Loucy (cell line): ENCODE results near the gene NRXN3.

Source experiments
- H2AFZ ChIP-seq: fragments of 200-600 bp; sonication (generic); 2 replicates; pipeline ENCODE4 v1.6.0; 2016; ENCODE audit warnings: antibody characterized with exemption, mild to moderate bottlenecking, low read length, moderate library complexity
- H3F3A ChIP-seq: fragments of 200-600 bp; 2 replicates; pipeline ENCODE4 v1.6.0; 2016; ENCODE audit warnings: antibody characterized with exemption, low read depth, mild to moderate bottlenecking
- H3K27me3 ChIP-seq: fragments of 200-600 bp; sonication (generic); 2 replicates; pipeline ENCODE4 v1.6.1; 2014; ENCODE audit warnings: low read length, mild to moderate bottlenecking; ENCODE audit not compliant: insufficient read depth, poor library complexity, severe bottlenecking
- H3K36me3 ChIP-seq: fragments of 200-600 bp; sonication (generic); 2 replicates; pipeline ENCODE4 v1.6.1; 2016; ENCODE audit warnings: low read length; ENCODE audit not compliant: insufficient read depth
- H3K4me1 ChIP-seq: fragments of 200-600 bp; sonication (generic); 2 replicates; pipeline ENCODE4 v1.5.1; 2014; ENCODE audit warnings: low read length, mild to moderate bottlenecking; ENCODE audit not compliant: insufficient read depth, poor library complexity, severe bottlenecking
- H3K4me2 ChIP-seq: fragments of 200-600 bp; sonication (generic); 2 replicates; pipeline ENCODE4 v1.6.0; 2014; ENCODE audit warnings: antibody characterized with exemption, low read length, low read depth, mild to moderate bottlenecking; ENCODE audit not compliant: poor library complexity, severe bottlenecking
- H3K4me3 ChIP-seq: fragments of 200-600 bp; sonication (generic); 2 replicates; pipeline ENCODE4 v1.5.1; 2014; ENCODE audit warnings: low read length, mild to moderate bottlenecking, mixed read lengths; ENCODE audit not compliant: poor library complexity, severe bottlenecking
- H3K79me2 ChIP-seq: fragments of 200-600 bp; sonication (generic); 2 replicates; pipeline ENCODE4 v1.6.1; 2014; ENCODE audit warnings: low read length; ENCODE audit not compliant: insufficient read depth
- H3K9ac ChIP-seq: fragments of 200-600 bp; sonication (generic); 2 replicates; pipeline ENCODE4 v1.6.0; 2014; ENCODE audit warnings: mild to moderate bottlenecking, low read depth, low read length, moderate library complexity; ENCODE audit not compliant: poor library complexity, severe bottlenecking
- H3K9me2 ChIP-seq: fragments of 200-600 bp; sonication (generic); replicated peaks from 2 replicates; pipeline ENCODE4 v1.6.1; 2016; ENCODE audit warnings: low read depth, low read length, mixed read lengths
- H3K9me3 ChIP-seq: fragments of 200-600 bp; sonication (generic); 2 replicates; pipeline ENCODE4 v1.6.1; 2014; ENCODE audit warnings: mild to moderate bottlenecking, antibody characterized with exemption, low read length, low read depth; ENCODE audit not compliant: insufficient read depth
- H4K20me1 ChIP-seq: fragments of 200-600 bp; sonication (generic); 2 replicates; pipeline ENCODE4 v1.6.0; 2014; ENCODE audit warnings: antibody characterized with exemption, low read length, mild to moderate bottlenecking; ENCODE audit not compliant: insufficient read depth, poor library complexity, severe bottlenecking
- EZH2phosphoT487 ChIP-seq: fragments of 200-600 bp; IDR thresholded peaks from 2 replicates; pipeline ENCODE4 v1.6.1; 2018; ENCODE audit warnings: antibody characterized with exemption, mild to moderate bottlenecking, moderate library complexity, borderline replicate concordance
- TF ChIP-seq, protein P1 (sequence below): fragments of 200-600 bp; sonication (generic); conservative IDR thresholded peaks from 2 replicates; pipeline ENCODE4 v1.5.1; 2014; ENCODE audit warnings: mild to moderate bottlenecking, antibody characterized with exemption, low read length

NRXN3 gene

DNA sequence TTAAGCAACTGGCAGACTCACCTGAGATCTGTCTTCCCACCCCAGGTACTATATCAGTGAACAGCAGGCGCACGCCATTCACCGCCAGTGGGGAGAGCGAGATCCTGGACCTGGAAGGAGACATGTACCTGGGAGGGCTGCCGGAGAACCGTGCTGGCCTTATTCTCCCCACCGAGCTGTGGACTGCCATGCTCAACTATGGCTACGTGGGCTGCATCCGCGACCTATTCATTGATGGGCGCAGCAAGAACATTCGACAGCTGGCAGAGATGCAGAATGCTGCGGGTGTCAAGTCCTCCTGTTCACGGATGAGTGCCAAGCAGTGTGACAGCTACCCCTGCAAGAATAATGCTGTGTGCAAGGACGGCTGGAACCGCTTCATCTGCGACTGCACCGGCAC is 544.5 kb downstream of the NRXN3 start:
- no peaks in the 10 kb centered on the region for H3K4me1 ChIP-seq

DNA sequence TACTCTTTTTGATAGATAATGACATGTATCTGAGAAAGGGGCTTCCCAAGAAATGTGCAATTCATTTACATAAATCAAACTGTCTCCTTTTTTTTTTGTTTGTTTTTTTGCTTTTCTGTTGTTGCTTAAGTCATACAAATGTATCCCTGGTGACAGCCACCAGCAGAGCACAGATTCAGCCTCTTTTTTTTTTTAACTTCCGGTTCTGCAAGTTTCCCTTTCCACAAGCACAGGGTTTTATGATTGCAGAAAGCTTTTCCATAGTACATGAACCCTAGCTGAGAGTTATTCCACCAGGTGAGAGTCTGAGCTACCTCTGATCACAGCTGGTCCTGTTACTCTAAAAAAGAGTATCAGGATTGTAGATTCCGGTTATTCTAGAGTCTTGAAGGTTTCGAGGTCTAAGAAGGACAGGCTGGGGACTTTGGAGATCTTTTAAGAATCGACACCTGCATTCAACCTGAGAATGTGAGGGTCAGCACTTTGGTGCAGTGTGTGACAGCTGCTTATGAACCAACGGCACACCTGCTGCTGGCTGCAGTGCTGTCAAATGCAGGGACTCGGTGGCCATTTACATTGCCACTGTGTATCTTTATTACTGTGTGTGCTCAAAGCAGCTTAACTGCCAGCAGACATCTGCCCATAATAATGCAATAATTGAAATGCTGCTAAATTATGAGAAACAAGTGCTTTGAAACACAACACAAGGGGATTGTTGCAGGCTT is 551.7 kb downstream of the NRXN3 start:
- Histone ChIP-seq H4K20me1 (no peaks in the 10 kb centered on the region), H3K9me3 (no peaks in the 10 kb centered on the region), H3K4me2 (no peak overlapping the region), H3K9me2 (no peaks in the 10 kb centered on the region), H2AFZ (no peak overlapping the region), H3K36me3 (no peaks in the 10 kb centered on the region), H3K9ac (no peak overlapping the region), H3K4me3 (no peak overlapping the region), H3K4me1 (no peaks in the 10 kb centered on the region), H3F3A (no peaks in the 10 kb centered on the region), H3K27me3 (no peaks in the 10 kb centered on the region), H3K79me2 (no peaks in the 10 kb centered on the region)
- TF ChIP-seq, protein P1, sequence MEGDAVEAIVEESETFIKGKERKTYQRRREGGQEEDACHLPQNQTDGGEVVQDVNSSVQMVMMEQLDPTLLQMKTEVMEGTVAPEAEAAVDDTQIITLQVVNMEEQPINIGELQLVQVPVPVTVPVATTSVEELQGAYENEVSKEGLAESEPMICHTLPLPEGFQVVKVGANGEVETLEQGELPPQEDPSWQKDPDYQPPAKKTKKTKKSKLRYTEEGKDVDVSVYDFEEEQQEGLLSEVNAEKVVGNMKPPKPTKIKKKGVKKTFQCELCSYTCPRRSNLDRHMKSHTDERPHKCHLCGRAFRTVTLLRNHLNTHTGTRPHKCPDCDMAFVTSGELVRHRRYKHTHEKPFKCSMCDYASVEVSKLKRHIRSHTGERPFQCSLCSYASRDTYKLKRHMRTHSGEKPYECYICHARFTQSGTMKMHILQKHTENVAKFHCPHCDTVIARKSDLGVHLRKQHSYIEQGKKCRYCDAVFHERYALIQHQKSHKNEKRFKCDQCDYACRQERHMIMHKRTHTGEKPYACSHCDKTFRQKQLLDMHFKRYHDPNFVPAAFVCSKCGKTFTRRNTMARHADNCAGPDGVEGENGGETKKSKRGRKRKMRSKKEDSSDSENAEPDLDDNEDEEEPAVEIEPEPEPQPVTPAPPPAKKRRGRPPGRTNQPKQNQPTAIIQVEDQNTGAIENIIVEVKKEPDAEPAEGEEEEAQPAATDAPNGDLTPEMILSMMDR = no peak
- TF ChIP-seq EZH2phosphoT487 = no peak

More for the DNA sequence above, 544.5 kb downstream of the NRXN3 start:
- Histone ChIP-seq H3K4me2 (no peak overlapping the region), H3F3A (no peaks in the 10 kb centered on the region), H4K20me1 (no peaks in the 10 kb centered on the region), H3K9me3 (no peaks in the 10 kb centered on the region), H3K4me3 (no peak overlapping the region), H3K27me3 (no peaks in the 10 kb centered on the region), H3K79me2 (no peaks in the 10 kb centered on the region), H2AFZ (no peak overlapping the region), H3K9ac (no peak overlapping the region), H3K9me2 (no peaks in the 10 kb centered on the region), H3K36me3 (no peaks in the 10 kb centered on the region)
- TF ChIP-seq, protein P1 = no peak
- no peak for TF ChIP-seq EZH2phosphoT487

DNA sequence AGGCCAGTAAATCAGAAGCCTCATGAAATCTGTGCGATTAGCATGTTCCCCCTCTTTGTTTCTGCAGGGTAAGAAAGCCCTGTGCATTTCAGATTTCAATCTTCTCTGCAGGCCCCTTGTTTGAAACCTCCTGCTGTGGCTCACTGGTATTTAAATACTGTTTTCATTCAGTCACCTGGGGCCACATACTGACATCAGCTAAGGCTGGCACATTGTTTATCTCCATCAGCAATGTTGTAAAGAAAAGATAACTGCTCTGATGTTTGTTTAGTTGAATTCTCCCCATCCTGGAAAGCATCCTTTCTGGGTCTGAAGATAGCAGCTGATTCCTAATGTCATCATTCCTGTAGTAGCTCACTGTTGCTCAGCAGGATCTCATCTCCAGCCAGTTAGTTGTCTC is 554.9 kb downstream of the NRXN3 start:
- Histone ChIP-seq H3K9ac (no peak overlapping the region), H3K9me3 (no peaks in the 10 kb centered on the region), H3K4me3 (no peak overlapping the region), H3K4me1 (no peaks in the 10 kb centered on the region), H3K4me2 (no peak overlapping the region), H3K36me3 (no peaks in the 10 kb centered on the region), H3K9me2 (no peaks in the 10 kb centered on the region), H2AFZ (no peak overlapping the region), H3K27me3 (no peaks in the 10 kb centered on the region), H3F3A (no peaks in the 10 kb centered on the region), H3K79me2 (no peaks in the 10 kb centered on the region), H4K20me1 (no peaks in the 10 kb centered on the region)
- no peak for TF ChIP-seq EZH2phosphoT487
- TF ChIP-seq, protein P1 = no peak
